SJCRH30 (cell line): ENCODE measurements around the gene BMI1. TPM values are rescaled to one million over a fixed set of nuclear protein-coding genes. Genes with fewer than 3 reads are reported as not detected.
"Not testable (repeated sequence)": the region's sequence is repeated elsewhere in the genome, so short reads cannot be mapped to it uniquely, and the experiment has no call there.

Experiments
- DNase-seq, 2 experiments: peaks; one replicate each; pipeline ENCODE4 v3.0.0-alpha.2; 2015 to 2020
- H3K27ac ChIP-seq: fragments of 250-450 bp; sonication (Bioruptor Pico); 2 replicates; pipeline ENCODE4 v1.5.1; 2020; ENCODE audit warnings: mild to moderate bottlenecking, moderate library complexity
- H3K27me3 ChIP-seq: fragments of 250-450 bp; sonication (Bioruptor Pico); 2 replicates; pipeline ENCODE4 v1.5.1; 2020; ENCODE audit warnings: mild to moderate bottlenecking, moderate library complexity
- H3K36me3 ChIP-seq: fragments of 250-450 bp; sonication (Bioruptor Pico); 2 replicates; pipeline ENCODE4 v1.5.1; 2020; ENCODE audit warnings: mild to moderate bottlenecking, moderate library complexity
- H3K4me1 ChIP-seq: fragments of 250-450 bp; sonication (Bioruptor Pico); 2 replicates; pipeline ENCODE4 v1.5.1; 2020; ENCODE audit warnings: mild to moderate bottlenecking, moderate library complexity
- H3K4me3 ChIP-seq: fragments of 250-450 bp; sonication (Bioruptor Pico); 2 replicates; pipeline ENCODE4 v1.5.1; 2020; ENCODE audit warnings: mild to moderate bottlenecking, moderate library complexity
- H3K9me3 ChIP-seq: fragments of 250-450 bp; sonication (Bioruptor Pico); replicated peaks from 2 replicates; pipeline ENCODE4 v1.5.1; 2020; ENCODE audit warnings: mild to moderate bottlenecking, moderate library complexity
- total RNA-seq: library from RNA; depleted of rRNA; stranded (reverse); fragments of >200 nt; shearing (Covaris generic); gene quantifications from 2 replicates; pipeline ENCODE4 v1.2.3, GENCODE V29; 2014

BMI1 gene
- total RNA-seq, 1 experiment from 2014 or later, result 103 TPM

GRCh38 chr10:22340329-22341189, 19.7 kb downstream of the BMI1 start:
- DNase-seq, result peak; percentile 90 to 91
- Histone ChIP-seq H3K27ac (peak overlapping the region; percentile 95), H3K36me3 (no peaks in the 10 kb centered on the region), H3K4me1 (peaks cover 3% of the 10 kb centered on the region; the same call in 1 of the 2 replicates), H3K27me3 (no peaks in the 10 kb centered on the region), H3K9me3 (no peaks in the 10 kb centered on the region), H3K4me3 (peak overlapping the region; percentile 96)

- H3K4me3 ChIP-seq, result peak overlapping the region; percentile 96
- no peaks in the 10 kb centered on the region for H3K9me3 ChIP-seq
- H3K36me3 ChIP-seq, result no peaks in the 10 kb centered on the region
- no peaks in the 10 kb centered on the region for H3K27me3 ChIP-seq
- peaks cover 3% of the 10 kb centered on the region; the same call in 1 of the 2 replicates for H3K4me1 ChIP-seq
- peak overlapping the region; percentile 95 for H3K27ac ChIP-seq
- DNase-seq, result no peak
Measured at GRCh38 chr10:22341190-22341925, 20.5 kb downstream of the BMI1 start.

GRCh38 chr10:22341926-22342196, 21.0 kb downstream of the BMI1 start:
- peak overlapping the region; percentile 96 for H3K4me3 ChIP-seq
- DNase-seq, result no peak
- H3K27ac ChIP-seq, result no peak overlapping the region
- H3K27me3 ChIP-seq, result no peaks in the 10 kb centered on the region
- H3K36me3 ChIP-seq, result no peaks in the 10 kb centered on the region
- peaks cover 3% of the 10 kb centered on the region; the same call in 1 of the 2 replicates for H3K4me1 ChIP-seq
- no peaks in the 10 kb centered on the region for H3K9me3 ChIP-seq

GRCh38 chr10:22342421-22342820, 21.5 kb downstream of the BMI1 start:
- H3K4me1 ChIP-seq, result peaks cover 3% of the 10 kb centered on the region; the same call in 1 of the 2 replicates
- no peaks in the 10 kb centered on the region for H3K27me3 ChIP-seq
- H3K4me3 ChIP-seq, result no peak overlapping the region
- DNase-seq, result no peak
- H3K27ac ChIP-seq, result no peak overlapping the region
- H3K36me3 ChIP-seq, result no peaks in the 10 kb centered on the region
- H3K9me3 ChIP-seq, result no peaks in the 10 kb centered on the region

GRCh38 chr10:22343731-22344130, 22.8 kb downstream of the BMI1 start:
- DNase-seq, result no peak
- H3K36me3 ChIP-seq, result no peaks in the 10 kb centered on the region
- no peaks in the 10 kb centered on the region for H3K27me3 ChIP-seq
- H3K9me3 ChIP-seq, result no peaks in the 10 kb centered on the region
- peaks cover 3% of the 10 kb centered on the region; the same call in 1 of the 2 replicates for H3K4me1 ChIP-seq
- no peak overlapping the region for H3K4me3 ChIP-seq
- no peak overlapping the region for H3K27ac ChIP-seq

- Histone ChIP-seq H3K27ac (no peak overlapping the region), H3K9me3 (no peaks in the 10 kb centered on the region), H3K36me3 (no peaks in the 10 kb centered on the region), H3K27me3 (no peaks in the 10 kb centered on the region), H3K4me1 (peaks cover 3% of the 10 kb centered on the region; the same call in 1 of the 2 replicates), H3K4me3 (no peak overlapping the region)
- DNase-seq, result no peak
Measured at GRCh38 chr10:22344249-22344648, 23.4 kb downstream of the BMI1 start.

- H3K9me3 ChIP-seq, result no peaks in the 10 kb centered on the region
- H3K36me3 ChIP-seq, result no peaks in the 10 kb centered on the region
- no peak overlapping the region for H3K27ac ChIP-seq
- H3K4me3 ChIP-seq, result no peak overlapping the region
- peaks cover 3% of the 10 kb centered on the region; the same call in 1 of the 2 replicates for H3K4me1 ChIP-seq
- H3K27me3 ChIP-seq, result no peaks in the 10 kb centered on the region
- DNase-seq, result no peak
Measured at GRCh38 chr10:22344781-22345300, 23.9 kb downstream of the BMI1 start.

- no peak for DNase-seq
- Histone ChIP-seq H3K36me3 (no peaks in the 10 kb centered on the region), H3K27me3 (no peaks in the 10 kb centered on the region)
Measured at GRCh38 chr10:22345301-22346095, 24.6 kb downstream of the BMI1 start, which contains the start of gene SPAG6. SPAG6 (plus strand) TSS chr10:22345496; CDS start chr10:22345612, 116 bp downstream.

GRCh38 chr10:22346096-22346661, 25.3 kb downstream of the BMI1 start:
- no peaks in the 10 kb centered on the region for H3K27me3 ChIP-seq
- no peak for DNase-seq
- no peak overlapping the region for H3K4me3 ChIP-seq
- H3K36me3 ChIP-seq, result no peaks in the 10 kb centered on the region
- H3K27ac ChIP-seq, result no peak overlapping the region
- H3K9me3 ChIP-seq, result no peaks in the 10 kb centered on the region
- H3K4me1 ChIP-seq, result peaks cover 3% of the 10 kb centered on the region; the same call in 1 of the 2 replicates

More at GRCh38 chr10:22345301-22346095, 24.6 kb downstream of the BMI1 start, which contains the start of gene SPAG6:
- H3K27ac ChIP-seq, result no peak within 1 kb of the TSS
- no peak within 1 kb of the TSS for H3K4me3 ChIP-seq
- peaks cover 3% of the 10 kb centered on the region; the same call in 1 of the 2 replicates for H3K4me1 ChIP-seq
- H3K9me3 ChIP-seq, result no peaks in the 10 kb centered on the region

- H3K9me3 ChIP-seq, result no peaks in the 10 kb centered on the region
- H3K36me3 ChIP-seq, result no peaks in the 10 kb centered on the region
- no peaks in the 10 kb centered on the region for H3K27me3 ChIP-seq
- H3K4me1 ChIP-seq, result no peaks in the 10 kb centered on the region
- H3K4me3 ChIP-seq, result no peak overlapping the region
- no peak overlapping the region for H3K27ac ChIP-seq
- no peak for DNase-seq
Measured at GRCh38 chr10:22349755-22350154, 28.9 kb downstream of the BMI1 start.

- no peak for DNase-seq
- H3K4me1 ChIP-seq, result no peaks in the 10 kb centered on the region
- H3K36me3 ChIP-seq, result no peaks in the 10 kb centered on the region
- no peaks in the 10 kb centered on the region for H3K9me3 ChIP-seq
- no peak overlapping the region for H3K4me3 ChIP-seq
- H3K27me3 ChIP-seq, result no peaks in the 10 kb centered on the region
- no peak overlapping the region for H3K27ac ChIP-seq
Measured at GRCh38 chr10:22351131-22351703, 30.3 kb downstream of the BMI1 start.

GRCh38 chr10:22356324-22356873, 35.5 kb downstream of the BMI1 start:
- H3K4me1 ChIP-seq, result no peaks in the 10 kb centered on the region
- H3K9me3 ChIP-seq, result no peaks in the 10 kb centered on the region
- H3K27ac ChIP-seq, result no peak overlapping the region
- no peaks in the 10 kb centered on the region for H3K36me3 ChIP-seq
- DNase-seq, result no peak
- no peaks in the 10 kb centered on the region for H3K27me3 ChIP-seq
- no peak overlapping the region for H3K4me3 ChIP-seq

GRCh38 chr10:22357770-22358169, 36.9 kb downstream of the BMI1 start:
- DNase-seq, H3K27me3 ChIP-seq, H3K4me1 ChIP-seq, H3K9me3 ChIP-seq, H3K27ac ChIP-seq, H3K4me3 ChIP-seq, H3K36me3 ChIP-seq: not testable (repeated sequence)

GRCh38 chr10:22363305-22363704, 42.4 kb downstream of the BMI1 start:
- H3K4me1 ChIP-seq, result no peaks in the 10 kb centered on the region
- H3K4me3 ChIP-seq, result no peak overlapping the region
- H3K27me3 ChIP-seq, result no peaks in the 10 kb centered on the region
- H3K27ac ChIP-seq, result no peak overlapping the region
- H3K36me3 ChIP-seq, result no peaks in the 10 kb centered on the region
- no peaks in the 10 kb centered on the region for H3K9me3 ChIP-seq
- DNase-seq, result no peak
